ENCODE results near the gene SYNE1. TPM values are rescaled to one million over a fixed set of nuclear protein-coding genes. Genes with fewer than 3 reads are reported as not detected.

SYNE1 gene
- total and polyA plus RNA-seq, 4 donors: 10.2 to 105 (median 24.5) TPM

DNA sequence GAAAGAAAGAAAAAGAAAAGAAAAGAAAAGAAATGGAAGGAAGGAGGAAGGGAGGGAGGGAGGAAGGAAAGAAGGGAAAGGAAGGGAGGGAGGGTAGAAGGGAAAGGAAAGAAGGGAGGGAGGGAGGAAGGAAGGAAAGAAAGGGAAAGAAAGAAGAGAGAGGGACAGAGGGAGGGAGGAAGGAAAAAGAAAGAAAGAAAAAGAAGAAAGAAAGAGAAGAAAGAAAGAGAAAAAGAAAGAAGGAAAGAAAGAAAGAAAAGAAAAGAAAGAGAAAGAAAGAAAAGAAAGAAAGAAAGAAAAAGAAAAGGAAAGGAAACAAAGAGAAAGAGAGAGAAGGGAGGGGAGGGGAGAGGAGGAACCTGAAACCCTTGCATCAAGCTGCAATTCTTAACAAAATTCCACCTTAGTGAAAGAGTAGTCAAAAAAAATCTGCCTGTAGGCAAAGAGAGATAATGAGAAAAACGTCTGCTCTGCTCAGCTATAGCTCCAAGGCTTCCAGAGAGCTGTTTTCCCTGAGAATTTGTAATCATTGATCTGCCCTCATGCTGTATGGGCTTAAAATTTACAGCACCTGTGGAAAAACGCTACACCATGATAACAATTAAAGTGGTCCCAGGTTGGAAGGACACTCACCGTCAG is 43.8 kb upstream of the SYNE1 start:
- Histone ChIP-seq H3K4me1 (ENCODE audit: control insufficient read depth in 4 of 4, insufficient read depth in 4 of 4, low read length in 3 of 4) (no peaks in the 10 kb centered on the region), H3K27me3 (ENCODE audit: control insufficient read depth in 4 of 4, insufficient read depth in 4 of 4, low read length in 3 of 4) (peaks cover 0 to 2% (median 0%) of the 10 kb centered on the region in 4 donors), H3K4me3 (ENCODE audit: low read depth in 1 of 3, low read length in 3 of 3) (no peak overlapping the region), H3K36me3 (ENCODE audit: control insufficient read depth in 4 of 4, insufficient read depth in 3 of 4, low read depth in 1 of 4, low read length in 3 of 4) (no peaks in the 10 kb centered on the region), H3K9ac (ENCODE audit: low read depth in 1 of 2, low read length in 2 of 2) (no peak overlapping the region), H3K27ac (ENCODE audit: low read depth in 1 of 2, low read length in 2 of 2) (no peak overlapping the region), H3K9me3 (ENCODE audit: control insufficient read depth in 4 of 4, low read length in 3 of 4) (no peaks in the 10 kb centered on the region)
- 21% methylated on average over 3 of the region's 3 CpGs for WGBS
- DNase-seq (ENCODE audit: low spot score): no peak
- no peak for TF ChIP-seq YY1 (IDR thresholded peaks at IDR 0.05)
- TF ChIP-seq HNF4G (IDR thresholded peaks at IDR 0.05): no peak
- no peak for TF ChIP-seq RXRA (IDR thresholded peaks at IDR 0.05)
- TF ChIP-seq, protein P1, sequence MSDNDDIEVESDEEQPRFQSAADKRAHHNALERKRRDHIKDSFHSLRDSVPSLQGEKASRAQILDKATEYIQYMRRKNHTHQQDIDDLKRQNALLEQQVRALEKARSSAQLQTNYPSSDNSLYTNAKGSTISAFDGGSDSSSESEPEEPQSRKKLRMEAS (IDR thresholded peaks at IDR 0.05): no peak
- TF ChIP-seq, protein P2, sequence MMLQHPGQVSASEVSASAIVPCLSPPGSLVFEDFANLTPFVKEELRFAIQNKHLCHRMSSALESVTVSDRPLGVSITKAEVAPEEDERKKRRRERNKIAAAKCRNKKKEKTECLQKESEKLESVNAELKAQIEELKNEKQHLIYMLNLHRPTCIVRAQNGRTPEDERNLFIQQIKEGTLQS (IDR thresholded peaks at IDR 0.05): no peak
- TF ChIP-seq FOXA1 (IDR thresholded peaks at IDR 0.05): no peak
- no peak for TF ChIP-seq HNF4A (conservative IDR thresholded peaks at IDR 0.05)
- TF ChIP-seq, protein P3, sequence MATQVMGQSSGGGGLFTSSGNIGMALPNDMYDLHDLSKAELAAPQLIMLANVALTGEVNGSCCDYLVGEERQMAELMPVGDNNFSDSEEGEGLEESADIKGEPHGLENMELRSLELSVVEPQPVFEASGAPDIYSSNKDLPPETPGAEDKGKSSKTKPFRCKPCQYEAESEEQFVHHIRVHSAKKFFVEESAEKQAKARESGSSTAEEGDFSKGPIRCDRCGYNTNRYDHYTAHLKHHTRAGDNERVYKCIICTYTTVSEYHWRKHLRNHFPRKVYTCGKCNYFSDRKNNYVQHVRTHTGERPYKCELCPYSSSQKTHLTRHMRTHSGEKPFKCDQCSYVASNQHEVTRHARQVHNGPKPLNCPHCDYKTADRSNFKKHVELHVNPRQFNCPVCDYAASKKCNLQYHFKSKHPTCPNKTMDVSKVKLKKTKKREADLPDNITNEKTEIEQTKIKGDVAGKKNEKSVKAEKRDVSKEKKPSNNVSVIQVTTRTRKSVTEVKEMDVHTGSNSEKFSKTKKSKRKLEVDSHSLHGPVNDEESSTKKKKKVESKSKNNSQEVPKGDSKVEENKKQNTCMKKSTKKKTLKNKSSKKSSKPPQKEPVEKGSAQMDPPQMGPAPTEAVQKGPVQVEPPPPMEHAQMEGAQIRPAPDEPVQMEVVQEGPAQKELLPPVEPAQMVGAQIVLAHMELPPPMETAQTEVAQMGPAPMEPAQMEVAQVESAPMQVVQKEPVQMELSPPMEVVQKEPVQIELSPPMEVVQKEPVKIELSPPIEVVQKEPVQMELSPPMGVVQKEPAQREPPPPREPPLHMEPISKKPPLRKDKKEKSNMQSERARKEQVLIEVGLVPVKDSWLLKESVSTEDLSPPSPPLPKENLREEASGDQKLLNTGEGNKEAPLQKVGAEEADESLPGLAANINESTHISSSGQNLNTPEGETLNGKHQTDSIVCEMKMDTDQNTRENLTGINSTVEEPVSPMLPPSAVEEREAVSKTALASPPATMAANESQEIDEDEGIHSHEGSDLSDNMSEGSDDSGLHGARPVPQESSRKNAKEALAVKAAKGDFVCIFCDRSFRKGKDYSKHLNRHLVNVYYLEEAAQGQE (IDR thresholded peaks at IDR 0.05): no peak
- TF ChIP-seq FOXA2 (IDR thresholded peaks at IDR 0.05): no peak
- TF ChIP-seq, protein P4, sequence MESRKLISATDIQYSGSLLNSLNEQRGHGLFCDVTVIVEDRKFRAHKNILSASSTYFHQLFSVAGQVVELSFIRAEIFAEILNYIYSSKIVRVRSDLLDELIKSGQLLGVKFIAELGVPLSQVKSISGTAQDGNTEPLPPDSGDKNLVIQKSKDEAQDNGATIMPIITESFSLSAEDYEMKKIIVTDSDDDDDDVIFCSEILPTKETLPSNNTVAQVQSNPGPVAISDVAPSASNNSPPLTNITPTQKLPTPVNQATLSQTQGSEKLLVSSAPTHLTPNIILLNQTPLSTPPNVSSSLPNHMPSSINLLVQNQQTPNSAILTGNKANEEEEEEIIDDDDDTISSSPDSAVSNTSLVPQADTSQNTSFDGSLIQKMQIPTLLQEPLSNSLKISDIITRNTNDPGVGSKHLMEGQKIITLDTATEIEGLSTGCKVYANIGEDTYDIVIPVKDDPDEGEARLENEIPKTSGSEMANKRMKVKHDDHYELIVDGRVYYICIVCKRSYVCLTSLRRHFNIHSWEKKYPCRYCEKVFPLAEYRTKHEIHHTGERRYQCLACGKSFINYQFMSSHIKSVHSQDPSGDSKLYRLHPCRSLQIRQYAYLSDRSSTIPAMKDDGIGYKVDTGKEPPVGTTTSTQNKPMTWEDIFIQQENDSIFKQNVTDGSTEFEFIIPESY (IDR thresholded peaks at IDR 0.05): no peak
- no peak for TF ChIP-seq RAD21 (IDR thresholded peaks at IDR 0.05)
- no peak for TF ChIP-seq EGR1 (IDR thresholded peaks at IDR 0.05; ENCODE audit: low read depth in 2 of 2)

DNA sequence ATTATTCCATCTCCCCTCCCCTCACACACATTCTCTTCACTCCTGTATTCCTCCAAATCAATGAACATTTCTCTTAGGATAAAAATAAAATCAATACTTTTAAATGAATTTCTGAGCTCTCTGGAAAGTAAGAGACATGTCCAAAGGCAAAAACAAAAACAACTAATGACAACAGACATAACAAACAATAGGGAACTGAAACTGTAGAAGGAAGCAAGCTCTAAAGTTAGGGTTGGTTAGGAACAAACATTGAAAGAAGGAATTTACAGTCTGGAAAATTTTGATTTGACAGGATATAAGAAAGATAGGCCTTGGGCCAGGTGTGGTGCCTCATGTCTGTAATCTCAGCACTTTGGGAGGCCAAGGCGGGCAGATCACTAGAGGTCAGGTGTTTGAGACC is 43.0 kb upstream of the SYNE1 start:
- no peak for DNase-seq (ENCODE audit: low spot score)
- Histone ChIP-seq H3K27ac (ENCODE audit: low read depth in 1 of 2, low read length in 2 of 2) (no peak overlapping the region), H3K4me3 (ENCODE audit: low read depth in 1 of 3, low read length in 3 of 3) (no peak overlapping the region), H3K9me3 (ENCODE audit: control insufficient read depth in 4 of 4, low read length in 3 of 4) (no peaks in the 10 kb centered on the region), H3K9ac (ENCODE audit: low read depth in 1 of 2, low read length in 2 of 2) (no peak overlapping the region), H3K4me1 (ENCODE audit: control insufficient read depth in 4 of 4, insufficient read depth in 4 of 4, low read length in 3 of 4) (no peaks in the 10 kb centered on the region), H3K36me3 (ENCODE audit: control insufficient read depth in 4 of 4, insufficient read depth in 3 of 4, low read depth in 1 of 4, low read length in 3 of 4) (no peaks in the 10 kb centered on the region), H3K27me3 (ENCODE audit: control insufficient read depth in 4 of 4, insufficient read depth in 4 of 4, low read length in 3 of 4) (peaks cover 0 to 2% (median 0%) of the 10 kb centered on the region in 4 donors)
- WGBS: 75% methylated on average over 1 of the region's 1 CpG
- TF ChIP-seq TAF1 (conservative IDR thresholded peaks at IDR 0.05) (no peak), HNF4A (conservative IDR thresholded peaks at IDR 0.05) (no peak), FOXA1 (IDR thresholded peaks at IDR 0.05) (no peak), YY1 (IDR thresholded peaks at IDR 0.05) (no peak), RXRA (IDR thresholded peaks at IDR 0.05) (no peak), EGR1 (IDR thresholded peaks at IDR 0.05; ENCODE audit: low read depth in 2 of 2) (no peak), SP1 (IDR thresholded peaks at IDR 0.05) (no peak), GABPA (IDR thresholded peaks at IDR 0.05 in 1 of 2, conservative IDR thresholded peaks at IDR 0.05 in 1 of 2) (no peak), HNF4G (IDR thresholded peaks at IDR 0.05) (no peak), FOXA2 (IDR thresholded peaks at IDR 0.05) (no peak), JUND (IDR thresholded peaks at IDR 0.05) (no peak), NR2F2 (IDR thresholded peaks at IDR 0.05) (no peak), RAD21 (IDR thresholded peaks at IDR 0.05) (no peak)
- TF ChIP-seq, protein P2 (IDR thresholded peaks at IDR 0.05): no peak
- TF ChIP-seq, protein P5, sequence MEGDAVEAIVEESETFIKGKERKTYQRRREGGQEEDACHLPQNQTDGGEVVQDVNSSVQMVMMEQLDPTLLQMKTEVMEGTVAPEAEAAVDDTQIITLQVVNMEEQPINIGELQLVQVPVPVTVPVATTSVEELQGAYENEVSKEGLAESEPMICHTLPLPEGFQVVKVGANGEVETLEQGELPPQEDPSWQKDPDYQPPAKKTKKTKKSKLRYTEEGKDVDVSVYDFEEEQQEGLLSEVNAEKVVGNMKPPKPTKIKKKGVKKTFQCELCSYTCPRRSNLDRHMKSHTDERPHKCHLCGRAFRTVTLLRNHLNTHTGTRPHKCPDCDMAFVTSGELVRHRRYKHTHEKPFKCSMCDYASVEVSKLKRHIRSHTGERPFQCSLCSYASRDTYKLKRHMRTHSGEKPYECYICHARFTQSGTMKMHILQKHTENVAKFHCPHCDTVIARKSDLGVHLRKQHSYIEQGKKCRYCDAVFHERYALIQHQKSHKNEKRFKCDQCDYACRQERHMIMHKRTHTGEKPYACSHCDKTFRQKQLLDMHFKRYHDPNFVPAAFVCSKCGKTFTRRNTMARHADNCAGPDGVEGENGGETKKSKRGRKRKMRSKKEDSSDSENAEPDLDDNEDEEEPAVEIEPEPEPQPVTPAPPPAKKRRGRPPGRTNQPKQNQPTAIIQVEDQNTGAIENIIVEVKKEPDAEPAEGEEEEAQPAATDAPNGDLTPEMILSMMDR (IDR thresholded peaks at IDR 0.05; ENCODE audit: low read depth, low read length, missing input control): no peak
- TF ChIP-seq, protein P3 (IDR thresholded peaks at IDR 0.05): no peak
